ENCODE data around the gene KIF20B. TPM values are rescaled to one million over a fixed set of nuclear protein-coding genes. Genes with fewer than 3 reads are reported as not detected.

The KIF20B gene
- total RNA-seq, 1 experiment from 2014 or later: 33.7 TPM

Other genes starting within 250 kb of the KIF20B start
- gene SLC16A12, start 166.0 kb upstream of the KIF20B start, total RNA-seq (2022): 0.09 and 0.10 TPM in 2 replicates
- gene PANK1, start 56.3 kb upstream of the KIF20B start, total RNA-seq (2022): 4.7 and 6.1 TPM in 2 replicates